Upper lobe of left lung (tissue), 6 donors: ENCODE results near the gene COL12A1. TPM values are rescaled to one million over a fixed set of nuclear protein-coding genes. Genes with fewer than 3 reads are reported as not detected.
"Not testable (repeated sequence)": the region's sequence is repeated elsewhere in the genome, so short reads cannot be mapped to it uniquely, and the experiment has no call there.

Source experiments
- ATAC-seq, 2 donors: fragments of 200-7000 bp; cut with Tn5 transposase; one replicate each; pipeline ENCODE4 v1.9.1; 2022; ENCODE audit warnings: mild to moderate bottlenecking in 2 of 2, moderate library complexity in 2 of 2; ENCODE audit not compliant: low FRiP score in 2 of 2
- DNase-seq, 2 donors: peaks; one replicate each; pipeline ENCODE4 v3.0.0-alpha.2; 2019 to 2020
- H3K27ac ChIP-seq, 4 donors: fragments of 200-600 bp; sonication (generic); one replicate each; pipeline ENCODE4 v1.5.1; 2016 to 2019
- H3K27me3 ChIP-seq, 4 donors: fragments of 200-600 bp; sonication (generic); one replicate each; pipeline ENCODE4 v1.5.1; 2017 to 2019
- H3K36me3 ChIP-seq, 4 donors: fragments of 200-600 bp; sonication (generic); one replicate each; pipeline ENCODE4 v1.5.1; 2016 to 2019
- H3K4me1 ChIP-seq, 4 donors: fragments of 200-600 bp; sonication (generic); one replicate each; pipeline ENCODE4 v1.5.1; 2018 to 2019
- H3K4me3 ChIP-seq, 4 donors: fragments of 200-600 bp; sonication (generic); one replicate each; pipeline ENCODE4 v1.5.1; 2017 to 2019; ENCODE audit warnings: mild to moderate bottlenecking in 2 of 4, moderate library complexity in 1 of 4
- H3K9me3 ChIP-seq, 4 donors: fragments of 200-600 bp; sonication (generic); one replicate each; pipeline ENCODE4 v1.5.1; 2018 to 2019
- EP300 ChIP-seq, 4 donors: sonication (generic); formaldehyde crosslinking; IDR thresholded peaks; one replicate each; pipeline ENCODE4 v1.5.1; 2017; ENCODE audit warnings: antibody characterized with exemption in 4 of 4, control low read depth in 2 of 4
- POLR2A ChIP-seq, 4 donors: fragments of 450-650 bp; IDR thresholded peaks; one replicate each; pipeline ENCODE4 v1.5.1; 2016 to 2017; ENCODE audit warnings: antibody characterized with exemption in 4 of 4, mild to moderate bottlenecking in 2 of 4
- POLR2AphosphoS5 ChIP-seq, 2 donors: sonication (generic); formaldehyde crosslinking; IDR thresholded peaks; one replicate each; pipeline ENCODE4 v1.5.1; 2017; ENCODE audit warnings: antibody characterized with exemption in 2 of 2
- WGBS, 2 donors: methylation state at CpG; one replicate each; pipeline ENCODE4 v1.1.5; 2017 to 2018; 5-methylcytosine and 5-hydroxymethylcytosine counted together
- total RNA-seq, 6 donors: library from RNA; depleted of rRNA in 4 of 6; stranded (reverse); fragments of >200 nt in 4 of 6; gene quantifications; one replicate each; pipeline versions ENCODE4 v1.1.0 to v1.2.1, GENCODE V29; 2016 to 2021
- TF ChIP-seq, protein P1 (sequence below), 6 experiments: fragments of 450-650 bp in 4 of 6; fragments of 200-600 bp in 2 of 6; sonication (generic) in 2 of 6; IDR thresholded peaks; one replicate each; pipeline ENCODE4 v1.5.1; 2016 to 2019; ENCODE audit warnings: antibody characterized with exemption in 6 of 6
- donor health status: DM: no; HTN: no; CAD: no; lungs with moderate emphysema.
- donor health status: DM: no; HTN: yes; CAD: no; lungs with severe emphysema.

Gene COL12A1
- total RNA-seq, 6 donors from 2014 or later: 33.3 to 176 (median 76.9) TPM

DNA sequence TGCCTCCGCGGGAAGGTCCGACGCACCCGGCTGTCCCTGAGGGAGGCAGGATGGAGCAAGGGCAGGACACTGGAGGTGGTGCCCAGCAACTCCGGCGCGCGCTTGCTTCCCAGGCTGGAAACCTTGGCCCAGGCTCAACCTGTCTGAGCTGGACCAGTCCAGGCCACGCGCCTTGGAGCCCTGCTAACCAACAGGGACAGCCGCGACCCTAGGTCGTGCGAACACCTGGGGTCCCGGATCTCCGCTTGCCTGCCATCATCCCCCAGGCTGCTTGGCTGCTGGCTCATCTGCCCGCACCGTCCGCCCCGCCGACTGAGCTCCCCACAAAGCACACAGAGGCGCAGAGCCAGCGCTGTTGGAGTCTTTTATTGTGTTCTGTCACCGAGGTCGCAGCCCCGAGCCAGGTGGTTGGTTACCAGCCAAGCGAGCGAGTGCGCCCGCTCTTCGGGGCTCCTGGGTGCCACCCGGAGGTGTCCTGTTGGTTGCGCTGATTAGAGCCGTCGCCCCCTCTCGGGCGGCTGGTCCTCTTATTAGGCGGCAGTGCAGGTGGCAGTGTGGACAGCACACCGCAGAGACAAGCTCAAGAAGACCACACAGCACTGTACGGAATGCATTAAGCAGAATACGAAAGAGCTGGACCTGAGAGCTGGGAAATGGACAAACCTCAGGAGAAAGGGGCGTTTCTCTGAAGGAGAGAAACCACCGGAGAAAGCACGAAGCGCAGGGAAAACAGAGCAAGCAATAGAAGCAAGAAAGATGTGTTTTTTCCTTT, 3.8 kb downstream of the COL12A1 start:
- no peak for ATAC-seq
- H3K27ac ChIP-seq: no peak overlapping the region

DNA sequence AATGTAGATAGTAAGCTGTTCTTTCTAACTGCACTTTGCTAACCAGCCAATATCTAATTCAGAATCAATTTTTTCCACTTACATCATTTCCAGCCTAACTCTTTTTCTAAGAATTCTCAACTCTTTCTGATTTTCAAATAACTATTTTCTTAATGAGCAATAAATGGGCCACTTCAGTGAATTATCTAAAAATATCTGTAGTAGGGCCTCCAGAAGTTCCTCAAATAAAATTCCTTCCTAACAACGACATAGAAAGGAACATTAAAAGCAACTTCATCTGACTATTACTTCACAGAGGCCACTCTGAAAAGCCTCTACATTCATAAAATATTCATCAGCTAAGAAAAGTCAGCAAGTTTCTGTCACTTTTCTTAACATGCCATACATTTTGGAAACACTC, 4.8 kb downstream of the COL12A1 start:
- Histone ChIP-seq H3K9me3 (no peaks in the 10 kb centered on the region), H3K36me3 (no peaks in the 10 kb centered on the region), H3K27me3 (peaks cover 0 to 19% (median 9%) of the 10 kb centered on the region in 4 donors), H3K27ac (no peak overlapping the region), H3K4me1 (peaks cover 19 to 33% (median 23%) of the 10 kb centered on the region in 4 donors), H3K4me3 (no peak overlapping the region)
- ATAC-seq (no peak), DNase-seq (no peak)
- TF ChIP-seq, protein P1, sequence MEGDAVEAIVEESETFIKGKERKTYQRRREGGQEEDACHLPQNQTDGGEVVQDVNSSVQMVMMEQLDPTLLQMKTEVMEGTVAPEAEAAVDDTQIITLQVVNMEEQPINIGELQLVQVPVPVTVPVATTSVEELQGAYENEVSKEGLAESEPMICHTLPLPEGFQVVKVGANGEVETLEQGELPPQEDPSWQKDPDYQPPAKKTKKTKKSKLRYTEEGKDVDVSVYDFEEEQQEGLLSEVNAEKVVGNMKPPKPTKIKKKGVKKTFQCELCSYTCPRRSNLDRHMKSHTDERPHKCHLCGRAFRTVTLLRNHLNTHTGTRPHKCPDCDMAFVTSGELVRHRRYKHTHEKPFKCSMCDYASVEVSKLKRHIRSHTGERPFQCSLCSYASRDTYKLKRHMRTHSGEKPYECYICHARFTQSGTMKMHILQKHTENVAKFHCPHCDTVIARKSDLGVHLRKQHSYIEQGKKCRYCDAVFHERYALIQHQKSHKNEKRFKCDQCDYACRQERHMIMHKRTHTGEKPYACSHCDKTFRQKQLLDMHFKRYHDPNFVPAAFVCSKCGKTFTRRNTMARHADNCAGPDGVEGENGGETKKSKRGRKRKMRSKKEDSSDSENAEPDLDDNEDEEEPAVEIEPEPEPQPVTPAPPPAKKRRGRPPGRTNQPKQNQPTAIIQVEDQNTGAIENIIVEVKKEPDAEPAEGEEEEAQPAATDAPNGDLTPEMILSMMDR (IDR thresholded peaks at IDR 0.05): no peak
- TF ChIP-seq EP300 (IDR thresholded peaks at IDR 0.05) (no peak), POLR2A (IDR thresholded peaks at IDR 0.05) (no peak), POLR2AphosphoS5 (IDR thresholded peaks at IDR 0.05) (no peak)
- WGBS, 2 donors: 23 to 32% methylated on average over 1 of the region's 1 CpG

More for the DNA sequence above, 3.8 kb downstream of the COL12A1 start:
- TF ChIP-seq EP300 (IDR thresholded peaks at IDR 0.05): no peak
- TF ChIP-seq POLR2AphosphoS5 (IDR thresholded peaks at IDR 0.05): no peak
- Histone ChIP-seq H3K4me1 (peaks cover 27 to 43% (median 32%) of the 10 kb centered on the region in 4 donors), H3K9me3 (no peaks in the 10 kb centered on the region), H3K36me3 (no peaks in the 10 kb centered on the region), H3K27me3 (peaks cover 0 to 28% (median 11%) of the 10 kb centered on the region in 4 donors), H3K4me3 (peak overlapping the region in 2 of 4 donors; percentile 23 to 25)
- WGBS, 2 donors: 19 to 48% methylated on average over 11 to 33 of the region's 46 CpGs
- peak in 1 of 2 donors; percentile 73 for DNase-seq

DNA sequence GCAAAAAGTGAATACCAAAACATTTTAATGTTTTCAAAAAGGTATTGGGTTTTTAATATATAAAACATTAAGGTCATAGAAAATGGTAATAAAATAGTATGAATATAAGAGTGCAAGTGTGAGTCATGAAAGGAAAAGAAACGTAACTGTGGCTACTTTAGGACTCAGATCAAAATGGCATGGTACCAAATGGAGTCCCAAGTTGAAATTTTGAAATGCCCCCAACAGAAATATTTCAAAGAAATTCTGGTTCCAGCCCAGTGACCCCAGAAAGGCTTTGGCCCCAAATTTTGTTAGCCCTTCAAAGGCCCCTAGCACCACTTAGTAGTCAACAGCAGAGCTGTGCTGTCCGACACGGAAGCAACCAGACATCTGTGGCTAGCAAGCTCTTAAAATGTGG, 6.0 kb downstream of the COL12A1 start:
- Histone ChIP-seq H3K27me3 (peaks cover 0 to 13% (median 6%) of the 10 kb centered on the region in 4 donors), H3K4me3 (no peak overlapping the region), H3K27ac (no peak overlapping the region), H3K9me3 (no peaks in the 10 kb centered on the region), H3K4me1 (peaks cover 8 to 21% (median 13%) of the 10 kb centered on the region in 4 donors), H3K36me3 (no peaks in the 10 kb centered on the region)
- TF ChIP-seq, protein P1 (IDR thresholded peaks at IDR 0.05): no peak
- TF ChIP-seq EP300 (IDR thresholded peaks at IDR 0.05): no peak
- TF ChIP-seq POLR2AphosphoS5 (IDR thresholded peaks at IDR 0.05): no peak
- no peak for TF ChIP-seq POLR2A (IDR thresholded peaks at IDR 0.05)
- no peak for ATAC-seq
- 76 to 95% methylated on average over 1 to 3 of the region's 3 CpGs for WGBS, 2 donors
- no peak for DNase-seq

DNA sequence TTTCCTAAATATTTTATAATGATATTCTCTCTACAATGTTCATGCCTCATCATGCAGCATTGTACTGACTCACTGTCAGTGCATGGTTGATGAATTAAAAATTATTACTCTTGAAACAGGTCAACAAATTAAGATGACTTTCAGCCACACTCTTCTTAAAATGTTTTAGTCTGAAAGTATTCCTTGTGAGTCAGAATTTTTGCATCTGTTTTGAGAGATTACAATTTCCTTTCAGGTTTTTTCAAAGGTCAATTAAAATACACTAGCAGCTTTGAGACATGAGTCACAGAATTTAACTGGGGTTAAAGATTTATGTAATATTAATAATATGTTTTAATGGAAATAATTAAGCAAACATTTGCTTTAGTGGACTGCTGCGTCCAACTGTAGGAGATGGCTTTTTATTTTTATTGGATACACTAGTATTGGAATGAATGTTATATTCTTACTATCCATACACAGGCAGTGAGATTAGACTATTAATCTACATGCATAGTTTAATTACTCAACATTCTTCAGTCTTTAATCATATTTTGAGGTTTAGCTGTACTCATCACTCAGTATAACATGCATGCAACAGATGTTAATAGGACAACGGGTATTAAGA, 9.7 kb downstream of the COL12A1 start:
- Histone ChIP-seq H3K27ac (no peak overlapping the region), H3K36me3 (no peaks in the 10 kb centered on the region), H3K27me3 (no peaks in the 10 kb centered on the region), H3K4me1 (no peaks in the 10 kb centered on the region), H3K9me3 (no peaks in the 10 kb centered on the region), H3K4me3 (no peak overlapping the region)
- no peak for DNase-seq
- TF ChIP-seq POLR2A (IDR thresholded peaks at IDR 0.05): no peak
- TF ChIP-seq, protein P1 (IDR thresholded peaks at IDR 0.05): no peak
- no peak for TF ChIP-seq POLR2AphosphoS5 (IDR thresholded peaks at IDR 0.05)
- no peak for TF ChIP-seq EP300 (IDR thresholded peaks at IDR 0.05)
- ATAC-seq: no peak
- 45 to 75% methylated on average over 2 of the region's 2 CpGs for WGBS, 2 donors

DNA sequence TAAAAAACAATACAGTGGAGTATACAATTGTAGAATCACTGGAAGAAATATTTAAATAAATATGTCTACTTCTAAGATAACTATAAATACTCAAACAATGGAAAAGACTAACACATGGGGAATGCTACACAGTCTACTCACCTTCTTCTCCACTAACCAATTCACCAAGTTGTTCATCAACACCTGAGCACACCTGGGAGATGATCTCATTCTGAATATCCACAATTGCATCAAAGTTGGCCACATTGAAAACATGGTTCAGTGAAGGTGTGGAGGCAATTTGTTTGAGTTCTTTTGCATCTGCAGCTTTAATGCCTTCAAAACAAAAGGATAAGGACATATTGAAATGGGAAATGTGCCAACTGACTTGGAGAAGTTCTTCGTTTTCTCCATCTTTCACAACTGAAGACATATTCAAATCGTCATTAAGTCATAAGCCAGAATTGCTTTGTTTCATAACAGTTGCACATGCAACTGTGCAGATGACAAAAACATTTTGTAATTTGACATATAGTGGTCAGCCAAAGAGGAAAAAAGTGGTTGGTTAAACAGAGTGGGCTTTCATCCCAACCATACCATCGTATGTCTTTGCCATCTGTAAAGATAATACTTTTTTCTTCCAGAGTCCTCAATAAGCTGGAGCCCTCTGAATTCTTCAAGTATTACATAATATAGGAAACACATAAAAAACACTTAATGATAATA, 17.5 kb downstream of the COL12A1 start:
- 60 to 61% methylated on average over 3 of the region's 3 CpGs for WGBS, 2 donors
- Histone ChIP-seq H3K27ac (no peak overlapping the region), H3K36me3 (no peaks in the 10 kb centered on the region), H3K4me3 (no peak overlapping the region), H3K9me3 (no peaks in the 10 kb centered on the region), H3K27me3 (no peaks in the 10 kb centered on the region), H3K4me1 (no peaks in the 10 kb centered on the region)
- no peak for DNase-seq
- TF ChIP-seq POLR2AphosphoS5 (IDR thresholded peaks at IDR 0.05): no peak
- TF ChIP-seq, protein P1 (IDR thresholded peaks at IDR 0.05): no peak
- no peak for TF ChIP-seq EP300 (IDR thresholded peaks at IDR 0.05)
- no peak for TF ChIP-seq POLR2A (IDR thresholded peaks at IDR 0.05)
- no peak for ATAC-seq

DNA sequence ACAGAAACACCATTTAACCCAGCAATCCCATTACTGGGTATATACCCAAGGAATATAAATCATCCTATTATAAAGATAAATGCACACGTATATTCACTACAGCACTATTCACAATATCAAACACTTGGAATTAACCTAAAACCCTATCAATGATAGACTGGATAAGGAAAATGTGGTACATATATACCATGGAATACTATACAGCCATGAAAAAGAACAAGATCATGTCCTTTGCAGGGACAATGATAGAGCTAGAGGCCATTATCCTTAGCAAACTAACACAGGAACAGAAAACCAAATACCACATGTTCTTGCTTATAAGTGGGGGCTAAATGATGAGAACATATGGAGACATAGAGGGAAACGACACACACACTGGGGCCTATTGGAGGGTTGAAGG, 19.3 kb downstream of the COL12A1 start:
- not testable (repeated sequence) for H3K4me3 ChIP-seq, H3K36me3 ChIP-seq
- WGBS, 2 donors: 50 to 72% methylated on average over 2 of the region's 2 CpGs

More for the DNA sequence above, 19.3 kb downstream of the COL12A1 start:
- not testable (repeated sequence) for DNase-seq, H3K27ac ChIP-seq, H3K9me3 ChIP-seq, H3K27me3 ChIP-seq, ATAC-seq, H3K4me1 ChIP-seq
